PFSK-1 (cell line): ENCODE measurements around the gene TMEM53.

Experiments used
- FOXP2 ChIP-seq: optimal IDR thresholded peaks from 2 replicates; pipeline ENCODE3; 2011; ENCODE audit warnings: borderline replicate concordance, control low read depth, inconsistent platforms; ENCODE audit not compliant: insufficient read depth; ENCODE audit errors: extremely low read length, extremely low read depth
- POLR2AphosphoS5 ChIP-seq: IDR thresholded peaks from 2 replicates; pipeline ENCODE4 v1.6.1; 2012; ENCODE audit warnings: low read depth, mild to moderate bottlenecking, control low read depth, low read length, moderate library complexity
- REST ChIP-seq, 2 experiments: IDR thresholded peaks; 2 replicates each; pipeline versions ENCODE4 v1.6.1 to v1.8.0; 2011 to 2012; ENCODE audit warnings: low read depth in 2 of 2, low read length in 2 of 2, control low read depth in 1 of 2, inconsistent platforms in 1 of 2, mild to moderate bottlenecking in 1 of 2, moderate library complexity in 1 of 2; ENCODE audit not compliant: insufficient read depth in 1 of 2
- SIN3A ChIP-seq: IDR thresholded peaks from 2 replicates; pipeline ENCODE4 v1.6.1; 2012; ENCODE audit warnings: mild to moderate bottlenecking, low read length, moderate library complexity, borderline replicate concordance; ENCODE audit not compliant: insufficient read depth
- TAF1 ChIP-seq: IDR thresholded peaks from 2 replicates; pipeline ENCODE4 v1.6.1; 2012; ENCODE audit warnings: low read length, control low read depth, borderline replicate concordance; ENCODE audit not compliant: insufficient read depth

The TMEM53 gene

GRCh38 chr1:44681905-44682882, 7.9 kb upstream of the TMEM53 start:
- no peak for TF ChIP-seq REST (IDR thresholded peaks at IDR 0.05; ENCODE audit: insufficient read depth in 1 of 2, low read depth in 2 of 2, low read length in 2 of 2)
- no peak for TF ChIP-seq POLR2AphosphoS5
- TF ChIP-seq FOXP2: no peak
- no peak for TF ChIP-seq TAF1
- TF ChIP-seq SIN3A: no peak

- TF ChIP-seq FOXP2: no peak
- TF ChIP-seq POLR2AphosphoS5: no peak
- no peak for TF ChIP-seq SIN3A
- no peak for TF ChIP-seq REST (IDR thresholded peaks at IDR 0.05; ENCODE audit: insufficient read depth in 1 of 2, low read depth in 2 of 2, low read length in 2 of 2)
- no peak for TF ChIP-seq TAF1
Observed at GRCh38 chr1:44679468-44679867, 5.2 kb upstream of the TMEM53 start.

- TF ChIP-seq REST (IDR thresholded peaks at IDR 0.05; ENCODE audit: insufficient read depth in 1 of 2, low read depth in 2 of 2, low read length in 2 of 2): no peak
- no peak for TF ChIP-seq POLR2AphosphoS5
- TF ChIP-seq FOXP2: no peak
- TF ChIP-seq TAF1: no peak
- TF ChIP-seq SIN3A: no peak
Observed at GRCh38 chr1:44678626-44679025, 4.3 kb upstream of the TMEM53 start.

GRCh38 chr1:44678120-44678519, 3.8 kb upstream of the TMEM53 start:
- no peak for TF ChIP-seq FOXP2

- TF ChIP-seq POLR2AphosphoS5 (no peak), TAF1 (no peak), REST (IDR thresholded peaks at IDR 0.05; ENCODE audit: insufficient read depth in 1 of 2, low read depth in 2 of 2, low read length in 2 of 2) (no peak), SIN3A (no peak), FOXP2 (no peak)
Observed at GRCh38 chr1:44677201-44677766, 3.0 kb upstream of the TMEM53 start.
